GM03348 (cell line): Measurements from ENCODE around the gene C5orf46.
A peak's percentile ranks its signal among the peaks of the same experiment; 100 is the strongest.
"Not testable (repeated sequence)": the region's sequence is repeated elsewhere in the genome, so short reads cannot be mapped to it uniquely, and the experiment has no call there.

Experiments
- DNase-seq: peaks from one replicate; pipeline ENCODE4 v3.0.0; 2012; ENCODE audit warnings: low spot score

The C5orf46 gene

DNA sequence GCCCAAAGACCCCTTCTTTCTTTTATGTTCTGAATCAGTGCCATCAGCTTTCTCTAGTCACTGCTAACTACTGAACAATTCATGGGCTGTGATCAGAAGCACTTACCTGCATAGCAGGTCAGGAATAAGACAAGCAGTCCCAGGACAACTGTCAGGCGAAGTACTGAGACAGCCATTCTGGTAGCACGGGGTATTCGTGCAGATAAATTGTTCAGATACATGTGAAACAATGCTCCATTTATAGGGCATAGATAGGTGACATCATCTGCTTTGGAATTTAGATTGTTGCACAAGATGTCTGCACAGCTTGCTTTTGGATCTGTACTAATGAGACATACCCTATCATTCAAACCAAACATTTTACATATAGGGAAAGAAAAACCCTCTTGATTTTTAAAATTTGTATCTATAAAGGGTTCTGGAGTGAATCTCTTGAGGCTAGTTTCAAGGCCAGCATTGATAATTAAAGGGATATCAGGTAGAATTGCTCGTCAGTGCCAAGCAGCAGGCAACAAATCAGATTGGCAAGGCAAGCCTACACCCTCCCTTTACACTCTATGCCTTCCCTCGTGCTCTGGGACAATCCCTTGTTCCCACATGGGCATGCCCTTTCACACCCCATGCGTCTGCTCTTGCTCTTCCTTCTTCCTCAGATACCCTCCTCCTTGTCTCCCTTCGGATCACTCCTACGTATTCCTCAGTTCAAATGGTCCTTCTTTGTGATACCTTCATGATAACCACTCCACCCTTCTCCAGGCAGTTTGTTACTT lies at the start of gene C5orf46:
Gene C5orf46 (minus strand): TSS at position 213 of the 770 bp plus-strand sequence. CDS start 37 bp downstream, at position 176.
- peak; percentile 31 for DNase-seq

DNA sequence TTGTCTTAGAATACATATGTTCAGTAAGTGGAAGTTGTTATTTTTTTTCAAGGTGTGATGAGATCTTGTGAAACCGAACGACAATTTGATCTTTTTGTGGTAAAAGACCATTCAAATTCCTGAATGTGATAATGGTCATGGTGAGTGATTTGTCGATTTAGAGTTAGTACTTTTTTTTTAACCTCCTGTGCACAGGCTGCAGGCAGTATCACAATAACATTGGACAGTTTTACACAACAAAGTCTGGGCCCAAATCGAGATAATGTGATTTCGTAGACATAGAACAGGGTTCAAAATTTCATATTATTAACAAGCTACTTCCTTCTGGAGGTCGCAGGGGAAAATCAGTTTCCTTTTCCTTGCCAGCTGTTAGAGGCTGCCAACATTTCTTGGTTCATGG lies 48.6 kb upstream of the C5orf46 start:
- DNase-seq, result no peak

DNA sequence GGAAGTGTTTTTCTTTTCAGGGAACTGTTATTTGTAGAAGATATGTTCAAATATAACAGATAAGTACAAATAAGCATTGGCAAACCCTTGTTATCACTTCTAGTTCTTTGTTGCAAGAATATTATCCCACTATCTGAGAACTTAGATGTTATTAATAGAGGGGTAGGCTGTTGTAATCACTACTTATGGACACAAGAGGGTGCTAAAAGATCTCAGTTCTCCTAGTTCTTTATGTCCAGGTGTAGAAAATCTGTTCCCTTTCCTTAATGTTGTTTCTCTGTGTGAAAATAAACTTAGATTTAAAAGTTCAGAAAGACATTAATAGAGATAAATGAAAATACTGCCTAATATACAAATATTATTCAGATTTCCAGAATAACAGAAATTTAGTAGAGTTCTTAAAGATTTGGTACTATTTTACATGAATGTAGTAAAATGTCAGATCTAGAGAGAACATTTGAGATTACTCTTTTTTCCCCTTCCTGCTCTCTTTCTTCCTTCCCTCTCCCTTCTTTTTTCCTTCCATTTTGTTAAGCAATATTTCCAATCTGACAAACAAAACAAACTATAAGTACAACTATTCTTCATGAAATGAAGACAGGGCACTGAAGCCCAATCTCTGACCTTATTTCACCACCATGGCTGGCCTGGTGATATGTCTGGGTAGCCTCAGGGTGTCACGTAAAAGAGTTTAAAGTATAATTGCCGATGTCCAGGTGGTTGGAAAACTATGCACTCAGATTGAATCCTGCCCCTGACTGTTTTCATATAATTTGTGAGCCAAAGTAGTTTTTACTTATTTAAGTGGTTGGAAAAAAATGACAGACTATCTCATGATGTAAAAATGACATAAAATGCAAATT lies 43.6 kb upstream of the C5orf46 start:
- peak; percentile 58 for DNase-seq

DNA sequence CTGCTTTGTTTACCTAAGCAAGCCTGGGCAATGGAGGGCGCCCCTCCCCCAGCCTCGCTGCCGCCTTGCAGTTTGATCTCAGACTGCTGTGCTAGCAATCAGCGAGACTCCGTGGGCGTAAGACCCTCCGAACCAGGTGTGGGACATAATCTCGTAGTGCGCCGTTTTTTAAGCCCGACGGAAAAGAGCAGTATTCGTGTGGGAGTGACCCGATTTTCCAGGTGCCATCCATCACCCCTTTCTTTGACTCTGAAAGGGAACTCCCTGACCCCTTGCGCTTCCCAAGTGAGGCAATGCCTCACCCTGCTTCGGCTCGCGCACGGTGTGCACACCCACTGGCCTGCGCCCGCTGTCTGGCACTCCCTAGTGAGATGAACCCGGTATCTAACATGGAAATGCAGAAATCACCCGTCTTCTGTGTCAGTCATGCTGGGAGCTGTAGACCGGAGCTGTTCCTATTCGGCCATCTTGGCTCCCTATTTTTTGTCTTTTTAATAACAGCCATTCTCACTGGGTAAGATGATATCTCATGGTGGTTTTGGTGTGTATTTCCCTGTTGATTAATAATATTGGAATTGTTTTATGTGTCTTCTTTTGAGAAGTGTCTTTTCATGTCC lies 40.4 kb upstream of the C5orf46 start:
- not testable (repeated sequence) for DNase-seq

DNA sequence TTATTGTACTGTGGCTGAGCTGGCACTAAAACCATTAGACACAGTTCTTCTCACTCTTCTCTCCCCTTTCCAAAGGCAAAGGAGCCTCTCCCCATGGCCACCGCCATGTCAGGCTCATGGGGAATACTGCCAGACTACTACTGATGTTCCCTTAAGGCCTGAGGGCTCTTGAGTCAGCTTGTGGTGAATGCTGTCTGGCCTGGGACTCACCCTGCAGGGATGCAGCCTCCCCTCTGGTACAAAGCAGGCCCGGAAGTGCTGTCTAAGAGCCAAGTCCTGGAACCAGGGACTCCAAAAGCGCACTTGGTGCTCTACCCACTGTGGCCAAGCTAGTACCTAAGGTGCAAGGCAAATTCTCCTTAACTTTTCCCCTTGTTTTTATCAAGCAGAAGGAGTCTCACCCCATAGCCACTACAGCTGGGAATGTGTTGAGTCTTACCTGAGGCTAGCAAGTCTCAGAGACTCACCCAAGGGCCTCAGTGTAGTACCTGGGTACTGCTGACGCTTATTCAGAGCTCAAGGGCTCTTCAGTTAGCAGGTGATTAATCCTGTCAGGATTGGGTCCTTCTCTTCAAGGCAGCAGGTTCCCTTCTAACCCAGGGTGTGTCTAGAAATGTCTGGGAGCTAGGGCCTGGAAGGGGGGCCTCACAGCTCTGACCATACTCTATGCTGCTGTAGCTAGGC lies 33.2 kb upstream of the C5orf46 start:
- DNase-seq, result no peak

DNA sequence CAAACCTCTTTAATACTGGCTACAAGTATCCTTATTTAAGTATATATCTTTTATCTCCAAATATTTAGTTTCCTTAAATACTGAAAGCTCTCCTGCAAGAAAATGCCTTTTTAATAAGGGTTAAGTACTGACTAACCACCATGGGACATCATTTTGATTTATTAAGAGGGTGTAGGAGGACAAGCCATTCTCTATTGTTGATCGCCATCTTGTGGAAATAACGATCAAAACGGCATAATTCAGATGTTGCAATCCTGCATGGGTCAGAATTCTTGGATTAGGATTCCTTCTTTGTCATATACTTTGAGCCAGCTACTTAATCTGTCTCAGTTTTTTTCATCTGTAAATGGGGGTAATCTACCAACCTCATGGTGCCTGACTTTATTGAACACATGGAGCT lies 28.7 kb upstream of the C5orf46 start:
- DNase-seq, result peak; percentile 40

DNA sequence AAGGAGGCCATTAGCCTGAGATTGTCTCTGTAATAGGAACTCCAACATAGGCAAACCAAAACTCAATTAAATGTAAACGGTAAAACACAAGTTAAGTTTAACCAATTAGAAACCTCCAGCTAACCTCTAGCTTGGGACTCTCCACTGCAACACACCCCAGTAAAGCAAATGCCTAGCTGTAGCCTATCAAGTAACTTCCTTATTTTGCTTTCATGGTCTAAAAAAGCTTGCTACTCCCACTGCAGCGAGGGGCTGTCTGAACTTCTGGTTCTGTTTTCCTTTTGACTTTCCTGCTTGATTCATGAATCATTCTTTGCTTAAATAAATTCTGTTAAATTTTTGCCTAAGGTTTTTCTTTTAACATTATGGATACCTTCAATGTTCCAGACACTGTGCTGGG lies 24.4 kb upstream of the C5orf46 start:
- no peak for DNase-seq

DNA sequence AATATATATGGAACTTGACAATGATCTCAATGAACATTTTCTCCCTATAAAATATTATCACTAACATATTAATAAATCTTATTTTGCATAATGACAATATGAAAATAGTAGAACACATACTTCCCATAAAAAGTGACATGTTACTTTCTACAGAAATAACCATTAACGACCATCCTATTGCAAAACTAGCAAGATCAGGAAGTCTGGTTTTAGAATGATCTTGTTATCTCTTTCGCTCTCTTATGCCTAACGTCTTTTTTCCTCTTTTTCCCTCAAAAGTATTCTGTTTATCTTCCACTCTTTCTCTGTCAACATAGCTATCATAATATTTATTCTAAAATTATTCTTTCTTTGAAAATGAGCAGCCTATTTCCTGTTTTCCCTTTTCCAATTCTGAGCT lies 21.6 kb upstream of the C5orf46 start:
- DNase-seq, result no peak

DNA sequence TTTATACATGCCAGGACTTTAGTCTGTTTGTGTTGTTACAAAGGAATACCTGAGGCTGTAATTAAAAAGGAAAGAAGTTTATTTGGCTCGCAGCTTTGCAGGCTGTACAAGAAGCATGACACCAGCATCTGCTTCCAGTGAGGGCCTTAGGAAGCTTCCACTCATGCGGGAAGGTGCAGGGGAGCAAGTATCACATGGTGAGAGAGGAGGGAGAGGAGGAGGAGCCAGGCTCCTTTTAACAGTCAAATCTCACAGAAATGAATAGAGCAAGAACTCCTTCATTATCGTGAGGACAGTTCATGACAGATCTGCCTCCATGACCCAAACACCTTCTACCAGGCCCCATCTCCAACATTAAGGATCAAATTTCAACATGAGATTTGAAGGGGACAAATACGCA lies 18.7 kb upstream of the C5orf46 start:
- DNase-seq, result no peak

DNA sequence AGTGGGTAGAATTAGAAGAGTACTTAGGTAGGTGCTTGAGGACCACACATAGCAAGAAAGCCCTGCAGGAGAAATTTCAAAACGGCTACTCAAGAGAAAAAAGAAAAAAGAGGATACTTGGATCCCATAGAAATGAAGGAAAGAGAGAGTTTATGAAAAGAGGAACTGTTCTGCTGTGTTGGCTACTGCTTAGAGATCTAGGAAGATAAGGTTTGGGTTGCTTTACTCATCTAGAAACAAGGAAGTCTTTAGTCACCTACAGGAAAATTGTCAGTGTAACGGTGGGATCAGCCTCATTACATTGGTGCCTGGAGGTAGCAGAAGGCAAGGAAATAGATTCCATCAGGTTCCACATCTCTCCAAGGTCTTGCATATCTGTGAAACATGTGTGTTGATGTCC lies 14.8 kb upstream of the C5orf46 start:
- no peak for DNase-seq

DNA sequence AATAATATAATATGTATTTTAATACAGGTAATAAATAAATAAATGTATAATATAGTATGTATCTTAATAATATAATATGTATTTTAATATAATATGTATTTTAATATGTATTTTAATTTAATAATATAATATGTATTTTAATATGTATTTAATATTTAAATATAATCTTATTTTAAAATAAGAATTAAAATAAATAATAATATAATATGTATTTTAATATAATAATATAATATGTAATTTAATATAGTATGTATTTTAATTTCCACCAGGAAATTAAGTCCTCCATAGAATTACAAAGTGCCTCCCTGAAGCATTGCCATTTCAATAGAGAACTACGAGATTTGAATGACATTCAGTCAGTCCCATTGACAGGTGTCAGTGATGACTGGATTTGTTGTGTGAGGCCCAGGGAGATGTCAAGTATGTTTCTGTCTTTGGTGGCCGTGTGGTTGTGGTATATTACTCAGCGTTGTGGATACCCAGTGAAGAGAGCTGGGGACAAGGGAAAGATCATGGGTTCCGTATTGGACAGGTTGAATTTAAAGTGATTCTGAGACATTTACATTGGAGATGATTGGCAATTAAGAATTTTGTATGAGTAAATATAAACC lies 14.2 kb upstream of the C5orf46 start:
- no peak for DNase-seq

DNA sequence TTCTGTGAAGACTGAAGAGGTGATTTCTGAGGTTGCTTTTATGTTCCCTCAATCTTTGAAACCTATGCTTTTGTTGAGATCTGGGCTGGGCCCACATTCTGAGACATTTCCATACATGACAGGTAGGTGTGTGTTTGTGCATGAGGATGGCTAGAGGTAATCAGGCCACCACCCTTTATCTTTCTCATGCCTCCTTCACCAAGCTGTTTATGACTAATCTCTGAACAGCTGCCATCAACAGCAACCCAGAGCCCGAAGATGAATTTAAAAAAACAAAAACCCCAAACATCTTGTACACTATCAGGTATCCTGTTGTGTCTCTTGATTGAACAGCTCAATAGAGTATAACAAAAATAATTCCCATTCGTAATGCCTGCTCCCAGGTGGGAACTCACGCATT lies 12.6 kb upstream of the C5orf46 start:
- no peak for DNase-seq

DNA sequence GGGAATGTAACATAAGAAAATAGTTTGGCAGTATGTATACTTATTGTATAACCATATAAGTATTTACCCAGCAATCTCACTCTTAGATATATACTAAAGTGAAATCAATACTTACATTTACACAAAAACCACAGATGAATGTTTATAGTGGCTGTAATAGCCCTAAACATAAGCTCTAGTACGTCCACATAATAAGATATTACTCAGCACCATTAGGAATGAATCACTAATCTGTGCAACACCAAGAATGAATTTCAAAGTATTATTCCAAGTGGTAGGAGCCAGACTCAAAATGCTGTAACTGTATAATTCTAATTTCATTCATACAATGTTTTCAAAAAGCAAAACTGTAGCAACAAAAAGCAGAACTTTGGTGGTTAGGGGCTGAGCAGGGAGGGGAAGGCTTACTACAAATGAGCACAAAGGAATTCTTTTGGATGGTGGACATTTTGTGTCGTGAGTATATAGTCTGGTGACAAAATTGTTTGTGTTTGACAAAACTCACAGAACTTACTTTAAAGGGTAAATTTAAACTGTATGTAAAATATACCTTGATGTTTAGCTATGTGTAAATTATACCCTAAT lies 11.9 kb upstream of the C5orf46 start:
- no peak for DNase-seq

DNA sequence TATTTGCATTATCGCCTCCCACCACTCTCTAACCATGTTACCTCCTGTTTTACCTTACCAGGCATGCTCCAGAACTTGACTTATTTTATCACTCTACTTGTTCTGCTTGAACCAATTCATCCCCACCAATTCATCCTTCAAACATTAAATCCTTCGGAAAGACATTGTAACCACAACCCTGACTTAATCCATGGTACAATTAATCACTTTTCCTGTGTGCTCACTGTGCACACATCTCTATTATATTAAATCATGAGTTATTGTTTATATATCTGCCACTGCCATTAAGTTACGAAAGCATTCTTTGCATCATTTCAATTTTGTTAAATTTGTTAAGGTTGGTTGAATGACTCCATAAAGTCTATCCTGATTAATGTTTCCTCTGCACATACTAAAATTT lies 7.4 kb upstream of the C5orf46 start:
- no peak for DNase-seq

DNA sequence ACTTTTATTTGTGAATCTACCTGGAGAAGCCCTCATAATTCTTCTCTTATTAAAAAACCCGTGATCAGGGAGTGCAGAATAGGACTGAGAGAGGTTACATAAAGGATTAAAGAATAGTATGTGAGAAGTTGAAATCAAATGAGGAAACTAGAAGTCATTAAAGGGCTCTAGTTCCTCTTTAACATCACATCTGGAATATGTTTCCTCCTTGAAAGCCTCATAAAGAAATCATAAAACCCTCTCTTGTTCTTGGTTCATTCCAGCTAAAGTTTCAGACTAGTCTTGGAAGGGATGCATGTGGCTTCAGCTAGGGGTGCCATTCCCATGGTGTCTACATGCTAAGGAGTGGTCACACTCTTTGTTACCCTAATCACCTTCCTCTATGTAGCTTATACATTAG lies 5.7 kb upstream of the C5orf46 start:
- no peak for DNase-seq

DNA sequence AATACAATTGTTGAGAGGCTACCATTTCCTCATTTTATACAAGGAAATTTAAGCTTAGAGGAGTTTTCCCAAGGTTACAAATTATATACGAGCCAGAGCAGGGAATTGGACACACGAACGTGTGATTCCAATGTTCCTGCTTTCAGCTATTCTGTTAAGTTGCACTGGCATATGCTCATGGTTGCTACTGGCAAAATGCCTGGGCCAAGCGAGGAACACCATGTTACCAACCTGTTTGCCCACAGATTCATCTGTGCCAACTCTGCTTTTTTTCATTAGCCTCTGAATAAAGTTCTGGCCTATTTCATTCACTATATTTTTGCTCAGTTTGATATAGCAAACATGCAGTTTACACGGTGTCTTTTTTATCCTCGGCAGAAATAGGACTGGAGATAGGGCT lies 5.1 kb upstream of the C5orf46 start:
- DNase-seq, result no peak

DNA sequence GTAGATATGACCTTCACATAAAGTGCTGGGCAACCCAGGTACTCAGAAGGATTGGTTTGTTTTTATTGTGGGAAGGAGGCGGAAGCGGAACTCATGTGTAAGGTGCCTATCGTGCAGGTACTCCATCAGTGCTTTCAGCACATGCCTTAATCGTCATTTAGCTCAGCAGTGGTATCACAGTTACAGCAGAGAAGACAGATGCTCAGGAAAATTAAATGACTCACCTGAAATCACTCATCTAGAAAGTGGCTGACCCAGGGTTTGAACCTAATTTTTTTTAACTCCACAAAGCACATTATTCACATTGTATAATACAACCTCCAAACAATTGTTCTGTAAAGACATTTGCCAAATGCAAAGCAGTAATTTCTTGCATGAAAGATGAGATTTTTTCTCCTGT lies 2.2 kb downstream of the C5orf46 start:
- no peak for DNase-seq

DNA sequence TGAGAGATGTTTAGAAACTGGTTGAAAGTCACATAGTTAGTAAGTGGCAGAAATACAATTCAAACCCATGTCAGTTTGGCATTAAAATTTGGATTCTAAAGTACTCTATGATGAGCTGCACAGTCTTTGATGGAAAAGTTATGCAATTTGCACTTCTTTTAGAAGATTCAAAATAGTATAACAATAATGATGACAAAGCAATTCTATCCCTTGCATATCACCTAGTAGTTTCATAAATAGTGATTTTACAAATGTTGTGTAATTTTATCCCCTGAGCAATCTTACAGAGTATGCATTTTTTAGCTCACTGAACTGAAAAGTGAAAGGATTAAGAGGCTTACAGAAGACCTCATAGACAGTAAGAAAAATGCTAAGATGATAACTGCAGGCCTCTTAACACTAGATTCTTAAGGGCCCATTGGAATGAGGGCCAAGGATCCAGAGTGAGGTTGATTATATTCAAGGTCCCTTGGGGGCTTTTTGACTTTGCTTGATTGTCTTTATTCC lies 3.7 kb downstream of the C5orf46 start:
- DNase-seq, result no peak

DNA sequence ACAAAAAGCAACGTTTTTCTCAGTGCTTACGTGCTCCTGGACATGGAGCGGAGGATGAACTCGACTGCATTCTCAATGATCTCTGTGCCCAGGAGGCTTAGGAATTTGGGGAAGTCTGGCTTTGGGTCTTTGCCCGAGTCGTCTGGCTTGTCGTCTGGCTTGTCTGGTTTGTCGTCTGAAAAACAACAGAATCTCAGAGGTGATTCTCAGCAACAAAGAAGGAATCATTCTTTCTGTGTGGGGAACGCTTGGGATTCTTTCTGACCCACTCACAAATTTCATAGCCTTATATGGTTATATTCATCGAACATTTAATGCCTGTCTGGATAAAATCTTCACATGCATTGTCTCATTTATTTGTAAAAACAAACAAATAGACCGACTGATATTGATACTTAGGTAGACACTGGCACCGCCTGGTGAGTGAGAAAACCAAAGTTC lies 4.7 kb downstream of the C5orf46 start:
- peak; percentile 4 for DNase-seq

DNA sequence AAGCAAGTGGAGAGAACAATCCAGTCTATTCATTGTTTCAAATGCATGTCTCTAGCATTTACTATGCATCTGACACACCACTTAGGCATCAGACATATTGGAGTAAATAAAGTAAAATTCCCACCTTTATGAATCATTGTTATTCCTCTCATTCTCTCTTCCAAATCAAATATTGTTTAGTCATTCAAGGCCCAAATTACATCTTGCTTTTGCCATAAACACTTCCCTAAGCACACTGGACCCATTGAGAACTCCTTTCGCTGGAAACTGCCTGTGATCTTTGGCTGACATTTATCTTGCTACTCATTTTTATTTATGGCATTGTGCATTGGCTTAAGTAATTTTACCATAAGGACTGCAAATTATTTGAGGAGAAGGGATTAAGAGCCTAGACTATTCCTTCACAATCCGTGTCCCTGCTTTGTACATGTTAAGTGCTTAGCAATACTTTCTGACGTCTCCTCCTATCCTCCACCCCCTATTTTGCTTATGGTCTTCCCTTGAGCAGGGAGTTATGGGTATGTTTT lies 7.4 kb downstream of the C5orf46 start:
- no peak for DNase-seq

DNA sequence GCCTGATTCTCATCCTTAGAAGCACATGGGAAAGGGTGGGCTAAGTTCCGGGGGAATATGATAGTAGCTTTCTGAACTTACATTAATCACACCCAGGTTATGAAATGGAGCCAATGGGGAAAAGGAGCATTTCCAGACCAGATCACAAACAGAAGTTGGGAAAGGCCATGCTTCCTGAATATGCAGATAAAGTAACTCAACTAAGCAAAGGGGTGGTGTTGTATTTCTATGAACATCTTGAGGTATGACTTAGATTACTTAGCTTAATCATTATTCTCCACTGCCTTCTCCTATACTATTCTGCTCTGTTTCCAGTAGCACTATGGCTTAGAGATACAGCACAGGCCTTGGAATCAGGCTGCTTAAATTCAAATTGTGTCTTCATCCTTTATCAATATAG lies 10.5 kb downstream of the C5orf46 start:
- no peak for DNase-seq
